A673 (cell line): ENCODE results near the gene DOK6. TPM values are rescaled to one million over a fixed set of nuclear protein-coding genes. Genes with fewer than 3 reads are reported as not detected.

ENCODE experiments used
- BruUV-seq: library from RNA; stranded (reverse); fragments of 400-500 nt; replicated peaks from 2 replicates; lab custom pipeline; 2021; lab: Mats Ljungman, UMichigan
- CTCF ChIA-PET: fragments of 300-600 bp; sonication (Branson Sonifier 250); formaldehyde crosslinking; loops from one replicate; lab custom pipeline; 2022; ENCODE audit warnings: antibody characterized with exemption; lab: Charles Lee
- POLR2A ChIA-PET: fragments of 300-600 bp; sonication (Branson Sonifier 250); formaldehyde crosslinking; loops from one replicate; lab custom pipeline; 2022; ENCODE audit warnings: antibody characterized with exemption; ENCODE audit not compliant: low non-redundant PET; lab: Charles Lee
- DNase-seq: peaks from one replicate; pipeline ENCODE4 v3.0.0-alpha.2; 2015; ENCODE audit warnings: low spot score
- H3K27ac ChIP-seq: fragments of 200-600 bp; sonication (generic); 2 replicates; pipeline ENCODE4 v1.5.1; 2016; ENCODE audit warnings: mixed run types, low read depth, mild to moderate bottlenecking, mixed read lengths, antibody characterized with exemption, low read length; ENCODE audit not compliant: poor library complexity, severe bottlenecking
- H3K27me3 ChIP-seq: fragments of 200-600 bp; sonication (generic); replicated peaks from 2 replicates; pipeline ENCODE4 v1.6.1; 2017; ENCODE audit warnings: mixed run types, low read depth, mild to moderate bottlenecking, mixed read lengths, antibody characterized with exemption, low read length; ENCODE audit not compliant: insufficient read depth, poor library complexity
- H3K36me3 ChIP-seq: fragments of 200-600 bp; sonication (generic); 2 replicates; pipeline ENCODE4 v1.6.1; 2016; ENCODE audit warnings: mixed run types, mild to moderate bottlenecking, mixed read lengths, antibody characterized with exemption, low read length; ENCODE audit not compliant: insufficient read depth, poor library complexity, severe bottlenecking
- H3K4me1 ChIP-seq: fragments of 200-600 bp; sonication (generic); 2 replicates; pipeline ENCODE4 v1.6.1; 2017; ENCODE audit warnings: mixed run types, mild to moderate bottlenecking, mixed read lengths, antibody characterized with exemption, low read length; ENCODE audit not compliant: insufficient read depth, poor library complexity, severe bottlenecking
- H3K4me3 ChIP-seq: fragments of 200-600 bp; sonication (generic); 2 replicates; pipeline ENCODE4 v1.5.1; 2016; ENCODE audit warnings: low read depth, mixed run types, mild to moderate bottlenecking, mixed read lengths, low read length; ENCODE audit not compliant: poor library complexity, severe bottlenecking
- H3K9me3 ChIP-seq: fragments of 200-600 bp; sonication (generic); 2 replicates; pipeline ENCODE4 v1.6.1; 2016; ENCODE audit warnings: mixed run types, low read depth, mild to moderate bottlenecking, mixed read lengths, antibody characterized with exemption, low read length; ENCODE audit not compliant: poor library complexity, severe bottlenecking
- EZH2 ChIP-seq: fragments of 200-600 bp; sonication (generic); IDR thresholded peaks from 2 replicates; pipeline ENCODE4 v1.6.1; 2017; ENCODE audit warnings: borderline replicate concordance, low read depth, mild to moderate bottlenecking, mixed read lengths, antibody characterized with exemption, low read length; ENCODE audit not compliant: poor library complexity, severe bottlenecking
- intact Hi-C: fragments of 100-400 bp; cut with micrococcal nuclease; formaldehyde crosslinking; loops from one replicate; pipeline ENCODE4 v1.10.0; 2022; ENCODE audit not compliant: unreplicated experiment
- total RNA-seq: library from RNA; stranded (reverse); gene quantifications from 2 replicates; pipeline ENCODE4 v1.2.3, GENCODE V29; 2021
- TF ChIP-seq, protein P1 (sequence below): fragments of 300-800, 200-600 bp; sonication (generic); conservative IDR thresholded peaks from 2 replicates; pipeline ENCODE4 v1.5.1; 2017; ENCODE audit warnings: low read depth, mild to moderate bottlenecking, antibody characterized with exemption, low read length, moderate library complexity, mixed read lengths

DOK6 gene
- total RNA-seq, 1 experiment from 2014 or later, result 13.7 TPM

DNA sequence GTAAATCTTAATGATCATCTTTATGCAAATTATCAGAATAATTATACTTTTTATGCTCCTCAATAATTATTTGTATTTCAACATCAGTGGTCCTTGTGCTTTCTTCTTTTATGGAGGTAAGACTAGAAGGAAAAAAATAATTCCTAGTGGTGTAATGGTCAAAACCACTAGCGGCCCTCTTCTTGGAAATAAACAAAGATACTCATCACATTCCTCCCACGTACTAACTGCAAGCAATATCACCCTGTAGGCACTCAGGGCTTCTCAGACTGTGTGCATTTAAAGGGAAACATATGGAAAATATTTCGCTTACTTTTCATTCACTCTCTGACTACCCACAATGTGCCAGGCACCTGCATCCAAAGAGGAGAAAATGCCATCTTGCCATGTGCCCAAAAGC, 263.7 kb downstream of the DOK6 start:
- TF ChIP-seq EZH2, result no peak
- no TSS peak for BruUV-seq
- H3K4me1 ChIP-seq, result peaks cover 4% of the 10 kb centered on the region
- no peak for DNase-seq
- no peak overlapping the region for H3K27ac ChIP-seq
- H3K9me3 ChIP-seq, result no peaks in the 10 kb centered on the region
- H3K36me3 ChIP-seq, result no peaks in the 10 kb centered on the region
- ChIA-PET POLR2A (no interaction called here), CTCF (interaction anchor here (0.6 kb wide), 1 partner anchor 159 kb away, joined by 3 read pairs; no protein-coding TSS in a partner anchor)
- H3K27me3 ChIP-seq, result no peaks in the 10 kb centered on the region
- no peak overlapping the region for H3K4me3 ChIP-seq
- intact Hi-C loops, result loop anchor here (10.0 kb wide), 1 partner anchor 60 kb away; no protein-coding TSS in a partner anchor

DNA sequence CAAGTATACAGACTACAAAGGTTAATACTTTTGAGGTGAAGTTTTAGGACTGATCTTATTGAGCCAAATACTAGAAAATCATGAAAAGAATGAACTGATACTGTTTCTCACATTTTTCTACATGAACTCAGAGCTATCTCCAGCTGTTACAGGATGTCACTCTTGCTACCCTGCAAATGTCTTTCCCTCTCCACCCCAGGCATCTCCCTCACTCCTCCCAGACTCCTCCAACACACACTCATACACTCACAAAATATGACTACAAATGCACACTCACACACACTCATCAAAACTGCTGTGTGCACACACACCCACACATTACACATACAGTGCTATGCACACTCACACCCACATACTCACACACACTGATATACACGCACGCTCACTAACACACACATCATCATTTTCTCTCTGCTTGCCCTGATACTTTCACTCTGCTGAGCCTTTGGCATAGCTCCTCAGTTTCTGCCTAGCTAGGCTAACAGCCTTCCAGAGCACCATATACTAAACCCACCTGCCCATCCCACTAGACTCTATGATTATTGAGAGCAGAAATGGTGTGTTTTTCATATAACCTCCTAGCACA, 273.7 kb downstream of the DOK6 start:
- Histone ChIP-seq H3K4me3 (no peak overlapping the region), H3K36me3 (no peaks in the 10 kb centered on the region), H3K4me1 (peaks cover 7% of the 10 kb centered on the region), H3K27ac (no peak overlapping the region), H3K9me3 (no peaks in the 10 kb centered on the region), H3K27me3 (no peaks in the 10 kb centered on the region)
- DNase-seq, result peak; percentile 9
- no TSS peak for BruUV-seq
- intact Hi-C loops, result no loop called here
- no peak for TF ChIP-seq EZH2
- TF ChIP-seq, protein P1, sequence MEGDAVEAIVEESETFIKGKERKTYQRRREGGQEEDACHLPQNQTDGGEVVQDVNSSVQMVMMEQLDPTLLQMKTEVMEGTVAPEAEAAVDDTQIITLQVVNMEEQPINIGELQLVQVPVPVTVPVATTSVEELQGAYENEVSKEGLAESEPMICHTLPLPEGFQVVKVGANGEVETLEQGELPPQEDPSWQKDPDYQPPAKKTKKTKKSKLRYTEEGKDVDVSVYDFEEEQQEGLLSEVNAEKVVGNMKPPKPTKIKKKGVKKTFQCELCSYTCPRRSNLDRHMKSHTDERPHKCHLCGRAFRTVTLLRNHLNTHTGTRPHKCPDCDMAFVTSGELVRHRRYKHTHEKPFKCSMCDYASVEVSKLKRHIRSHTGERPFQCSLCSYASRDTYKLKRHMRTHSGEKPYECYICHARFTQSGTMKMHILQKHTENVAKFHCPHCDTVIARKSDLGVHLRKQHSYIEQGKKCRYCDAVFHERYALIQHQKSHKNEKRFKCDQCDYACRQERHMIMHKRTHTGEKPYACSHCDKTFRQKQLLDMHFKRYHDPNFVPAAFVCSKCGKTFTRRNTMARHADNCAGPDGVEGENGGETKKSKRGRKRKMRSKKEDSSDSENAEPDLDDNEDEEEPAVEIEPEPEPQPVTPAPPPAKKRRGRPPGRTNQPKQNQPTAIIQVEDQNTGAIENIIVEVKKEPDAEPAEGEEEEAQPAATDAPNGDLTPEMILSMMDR, result no peak
- POLR2A ChIA-PET, result no interaction called here
- CTCF ChIA-PET, result no interaction called here

DNA sequence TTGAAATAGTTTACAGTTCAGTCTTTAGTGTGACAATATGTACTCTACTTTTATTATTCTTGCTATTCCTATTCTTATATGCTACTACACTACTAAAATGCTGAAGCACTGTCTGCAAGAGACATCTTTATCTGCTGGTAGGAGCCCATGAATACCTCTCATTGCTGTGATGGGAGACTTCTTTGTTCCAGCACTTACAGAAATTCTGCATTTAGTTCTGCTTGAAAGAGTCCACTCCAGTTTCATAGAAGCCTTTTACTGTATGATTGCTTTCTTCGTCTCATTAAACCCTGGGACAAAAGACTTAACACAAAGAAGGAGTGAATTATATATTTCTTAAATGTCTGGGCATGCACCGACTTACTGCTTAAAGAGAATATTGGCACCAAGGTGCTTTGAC, 274.3 kb downstream of the DOK6 start:
- DNase-seq, result peak; percentile 13
- POLR2A ChIA-PET, result no interaction called here
- CTCF ChIA-PET, result no interaction called here
- TF ChIP-seq EZH2, result no peak
- TF ChIP-seq, protein P1, result no peak
- Histone ChIP-seq H3K36me3 (no peaks in the 10 kb centered on the region), H3K27ac (no peak overlapping the region), H3K4me1 (peaks cover 13% of the 10 kb centered on the region), H3K4me3 (no peak overlapping the region), H3K9me3 (no peaks in the 10 kb centered on the region), H3K27me3 (no peaks in the 10 kb centered on the region)
- intact Hi-C loops, result no loop called here
- BruUV-seq, result no TSS peak

DNA sequence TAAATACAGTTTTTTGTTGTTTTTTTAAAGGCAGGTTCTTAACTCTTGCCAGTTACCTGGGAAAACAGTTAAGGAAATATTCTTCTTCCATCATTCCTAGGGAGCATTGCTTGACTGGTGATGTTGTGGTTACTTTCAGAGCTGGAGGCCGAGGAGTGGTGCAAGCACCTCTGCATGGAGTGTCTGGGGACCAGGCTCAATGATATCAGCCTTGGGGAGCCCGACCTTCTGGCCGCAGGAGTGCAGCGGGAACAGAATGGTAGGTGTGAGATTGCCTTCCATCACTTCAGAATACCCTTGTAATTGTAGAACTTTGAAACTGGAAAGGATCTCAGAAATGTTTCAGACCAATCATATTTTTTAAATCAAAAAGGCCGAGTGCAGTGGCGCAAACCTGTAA, 276.9 kb downstream of the DOK6 start:
- ChIA-PET POLR2A (no interaction called here), CTCF (no interaction called here)
- TF ChIP-seq, protein P1, result no peak
- TF ChIP-seq EZH2, result no peak
- no TSS peak for BruUV-seq
- intact Hi-C loops, result no loop called here
- Histone ChIP-seq H3K27me3 (no peaks in the 10 kb centered on the region), H3K4me1 (peaks cover 24% of the 10 kb centered on the region), H3K27ac (no peak overlapping the region), H3K9me3 (no peaks in the 10 kb centered on the region), H3K36me3 (no peaks in the 10 kb centered on the region), H3K4me3 (no peak overlapping the region)
- no peak for DNase-seq
